Panc1 (cell line): ENCODE data around the gene AMFR.

Experiments used
- CTCF ChIP-seq: fragments of 450-650 bp; IDR thresholded peaks from 2 replicates; pipeline ENCODE4 v1.5.1; 2017; ENCODE audit warnings: mild to moderate bottlenecking
- POLR2AphosphoS5 ChIP-seq: IDR thresholded peaks from 2 replicates; pipeline ENCODE4 v1.6.1; 2012; ENCODE audit warnings: mild to moderate bottlenecking, low read depth, low read length, moderate library complexity
- SIN3A ChIP-seq: IDR thresholded peaks from 2 replicates; pipeline ENCODE4 v1.6.1; 2012; ENCODE audit warnings: low read depth, mild to moderate bottlenecking, low read length, moderate library complexity, borderline replicate concordance; ENCODE audit not compliant: insufficient read depth
- TCF7L2 ChIP-seq: IDR thresholded peaks from 2 replicates; pipeline ENCODE4 v1.6.1; 2011; ENCODE audit warnings: mild to moderate bottlenecking, low read depth, low read length, inconsistent platforms
- TF ChIP-seq, protein P1 (sequence below), 2 experiments: IDR thresholded peaks; 2 replicates each; pipeline ENCODE4 v1.6.1; 2011 to 2012; ENCODE audit warnings: low read depth in 2 of 2, control low read depth in 1 of 2, low read length in 1 of 2, mild to moderate bottlenecking in 1 of 2, moderate library complexity in 1 of 2; ENCODE audit not compliant: insufficient read depth in 1 of 2

DNA sequence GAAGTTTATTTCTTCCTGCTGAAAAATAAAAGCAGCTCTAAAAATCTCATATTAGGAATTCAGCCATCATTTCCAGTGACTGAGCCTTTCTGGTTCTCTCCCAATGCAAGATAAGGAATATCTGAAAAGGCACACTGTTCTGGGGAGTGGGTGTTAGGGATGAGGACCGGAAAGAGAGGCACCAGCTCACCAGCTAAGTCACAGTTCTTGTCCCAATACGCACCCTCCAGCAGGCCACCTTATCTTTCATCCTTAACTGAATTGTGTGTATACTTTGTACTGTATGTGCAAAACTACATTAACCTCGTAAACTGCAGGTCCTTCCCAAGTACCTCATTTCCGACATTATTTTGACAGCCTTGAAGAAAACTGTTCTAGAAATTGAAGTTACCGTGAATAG lies 11.0 kb downstream of the AMFR start:
- TF ChIP-seq CTCF = no peak
- TF ChIP-seq, protein P1, sequence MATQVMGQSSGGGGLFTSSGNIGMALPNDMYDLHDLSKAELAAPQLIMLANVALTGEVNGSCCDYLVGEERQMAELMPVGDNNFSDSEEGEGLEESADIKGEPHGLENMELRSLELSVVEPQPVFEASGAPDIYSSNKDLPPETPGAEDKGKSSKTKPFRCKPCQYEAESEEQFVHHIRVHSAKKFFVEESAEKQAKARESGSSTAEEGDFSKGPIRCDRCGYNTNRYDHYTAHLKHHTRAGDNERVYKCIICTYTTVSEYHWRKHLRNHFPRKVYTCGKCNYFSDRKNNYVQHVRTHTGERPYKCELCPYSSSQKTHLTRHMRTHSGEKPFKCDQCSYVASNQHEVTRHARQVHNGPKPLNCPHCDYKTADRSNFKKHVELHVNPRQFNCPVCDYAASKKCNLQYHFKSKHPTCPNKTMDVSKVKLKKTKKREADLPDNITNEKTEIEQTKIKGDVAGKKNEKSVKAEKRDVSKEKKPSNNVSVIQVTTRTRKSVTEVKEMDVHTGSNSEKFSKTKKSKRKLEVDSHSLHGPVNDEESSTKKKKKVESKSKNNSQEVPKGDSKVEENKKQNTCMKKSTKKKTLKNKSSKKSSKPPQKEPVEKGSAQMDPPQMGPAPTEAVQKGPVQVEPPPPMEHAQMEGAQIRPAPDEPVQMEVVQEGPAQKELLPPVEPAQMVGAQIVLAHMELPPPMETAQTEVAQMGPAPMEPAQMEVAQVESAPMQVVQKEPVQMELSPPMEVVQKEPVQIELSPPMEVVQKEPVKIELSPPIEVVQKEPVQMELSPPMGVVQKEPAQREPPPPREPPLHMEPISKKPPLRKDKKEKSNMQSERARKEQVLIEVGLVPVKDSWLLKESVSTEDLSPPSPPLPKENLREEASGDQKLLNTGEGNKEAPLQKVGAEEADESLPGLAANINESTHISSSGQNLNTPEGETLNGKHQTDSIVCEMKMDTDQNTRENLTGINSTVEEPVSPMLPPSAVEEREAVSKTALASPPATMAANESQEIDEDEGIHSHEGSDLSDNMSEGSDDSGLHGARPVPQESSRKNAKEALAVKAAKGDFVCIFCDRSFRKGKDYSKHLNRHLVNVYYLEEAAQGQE (IDR thresholded peaks at IDR 0.05; ENCODE audit: insufficient read depth in 1 of 2, low read depth in 2 of 2, low read length in 1 of 2) = no peak
- no peak for TF ChIP-seq SIN3A
- no peak for TF ChIP-seq POLR2AphosphoS5
- TF ChIP-seq TCF7L2 = no peak
